Nephron progenitor cell (in vitro differentiated cells): ENCODE measurements around the gene DAGLB.
A peak's percentile ranks its signal among the peaks of the same experiment; 100 is the strongest.

Experiments
- DNase-seq: peaks from one replicate; pipeline ENCODE4 v3.0.0; 2021
- H3K27ac Mint-ChIP-seq: 2 replicates; pipeline ENCODE4 v1.8.0; 2021; ENCODE audit warnings: mild to moderate bottlenecking, moderate library complexity, mixed read lengths
- H3K27me3 Mint-ChIP-seq: 2 replicates; pipeline ENCODE4 v1.8.0; 2021; ENCODE audit warnings: mild to moderate bottlenecking, low read depth, mixed read lengths; ENCODE audit not compliant: poor library complexity
- H3K36me3 Mint-ChIP-seq: 2 replicates; pipeline ENCODE4 v1.8.0; 2021; ENCODE audit warnings: low read depth, mixed read lengths
- H3K4me1 Mint-ChIP-seq: 2 replicates; pipeline ENCODE4 v1.8.0; 2021; ENCODE audit warnings: mixed read lengths
- H3K4me3 Mint-ChIP-seq: 2 replicates; pipeline ENCODE4 v1.8.0; 2021; ENCODE audit warnings: mild to moderate bottlenecking, moderate library complexity, mixed read lengths
- H3K9me3 Mint-ChIP-seq: 2 replicates; pipeline ENCODE4 v1.8.0; 2021; ENCODE audit warnings: mild to moderate bottlenecking, moderate library complexity, mixed read lengths
- TF ChIP-seq, protein P1 (sequence below): fragments of 200-600 bp; sonication (generic); IDR thresholded peaks from 2 replicates; pipeline ENCODE4 v1.5.0; 2021; ENCODE audit warnings: antibody characterized with exemption

Gene DAGLB

DNA sequence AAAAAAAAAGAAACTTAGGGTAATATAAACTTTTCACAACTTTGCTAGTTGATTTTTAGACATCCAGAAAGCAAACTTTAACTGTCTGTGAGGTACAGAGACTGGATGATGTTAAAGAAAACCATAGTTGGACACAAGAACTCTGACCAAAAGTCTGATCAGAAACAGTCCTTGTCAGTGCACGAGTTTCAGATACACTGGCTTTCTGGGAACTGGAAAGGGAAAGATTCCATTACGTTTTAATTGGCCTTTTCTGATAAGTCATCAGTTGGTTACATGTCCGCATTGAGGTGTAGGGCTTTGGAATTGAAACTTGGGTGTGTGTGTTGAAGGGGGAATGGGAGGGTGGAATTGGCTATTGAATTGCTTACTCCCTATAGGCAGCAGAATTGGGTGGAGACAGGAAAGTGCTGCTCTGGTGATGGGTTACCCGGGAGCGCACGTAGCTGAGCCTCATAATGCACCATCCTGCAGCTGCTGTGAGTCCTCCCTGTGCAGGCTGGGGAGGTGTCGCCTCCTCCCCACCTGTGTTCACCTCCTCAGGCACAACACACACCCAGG, 59.9 kb downstream of the DAGLB start:
- H3K27ac Mint-ChIP-seq, result no peak overlapping the region
- no peaks in the 10 kb centered on the region for H3K27me3 Mint-ChIP-seq
- peaks cover 61% of the 10 kb centered on the region for H3K36me3 Mint-ChIP-seq
- DNase-seq, result no peak
- H3K4me3 Mint-ChIP-seq, result no peak overlapping the region
- no peaks in the 10 kb centered on the region for H3K9me3 Mint-ChIP-seq
- peaks cover 3% of the 10 kb centered on the region for H3K4me1 Mint-ChIP-seq
- TF ChIP-seq, protein P1, sequence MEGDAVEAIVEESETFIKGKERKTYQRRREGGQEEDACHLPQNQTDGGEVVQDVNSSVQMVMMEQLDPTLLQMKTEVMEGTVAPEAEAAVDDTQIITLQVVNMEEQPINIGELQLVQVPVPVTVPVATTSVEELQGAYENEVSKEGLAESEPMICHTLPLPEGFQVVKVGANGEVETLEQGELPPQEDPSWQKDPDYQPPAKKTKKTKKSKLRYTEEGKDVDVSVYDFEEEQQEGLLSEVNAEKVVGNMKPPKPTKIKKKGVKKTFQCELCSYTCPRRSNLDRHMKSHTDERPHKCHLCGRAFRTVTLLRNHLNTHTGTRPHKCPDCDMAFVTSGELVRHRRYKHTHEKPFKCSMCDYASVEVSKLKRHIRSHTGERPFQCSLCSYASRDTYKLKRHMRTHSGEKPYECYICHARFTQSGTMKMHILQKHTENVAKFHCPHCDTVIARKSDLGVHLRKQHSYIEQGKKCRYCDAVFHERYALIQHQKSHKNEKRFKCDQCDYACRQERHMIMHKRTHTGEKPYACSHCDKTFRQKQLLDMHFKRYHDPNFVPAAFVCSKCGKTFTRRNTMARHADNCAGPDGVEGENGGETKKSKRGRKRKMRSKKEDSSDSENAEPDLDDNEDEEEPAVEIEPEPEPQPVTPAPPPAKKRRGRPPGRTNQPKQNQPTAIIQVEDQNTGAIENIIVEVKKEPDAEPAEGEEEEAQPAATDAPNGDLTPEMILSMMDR, result no peak

DNA sequence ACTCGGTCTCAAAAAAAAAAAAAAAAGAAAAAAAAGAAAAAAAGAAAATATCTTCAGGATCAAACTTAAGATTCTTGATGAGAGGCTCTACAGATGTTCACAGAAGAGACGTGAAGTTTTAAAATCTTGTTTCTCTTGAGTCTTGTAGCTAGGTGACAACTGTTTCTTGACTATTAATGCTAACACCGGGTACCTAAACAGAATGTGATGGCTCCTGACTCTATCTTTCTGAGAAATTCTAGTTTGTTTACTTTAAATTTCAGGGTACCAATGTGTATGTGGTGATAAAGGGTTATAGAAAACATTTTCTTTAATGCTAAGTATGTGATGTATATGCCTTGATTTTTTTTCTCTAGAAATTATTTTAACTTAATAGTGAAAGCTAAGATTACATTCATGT, 61.0 kb downstream of the DAGLB start:
- DNase-seq, result no peak
- Mint-ChIP-seq H3K9me3 (no peaks in the 10 kb centered on the region), H3K27ac (no peak overlapping the region), H3K4me3 (no peak overlapping the region), H3K4me1 (no peaks in the 10 kb centered on the region), H3K36me3 (peaks cover 64% of the 10 kb centered on the region), H3K27me3 (no peaks in the 10 kb centered on the region)
- TF ChIP-seq, protein P1, result no peak

DNA sequence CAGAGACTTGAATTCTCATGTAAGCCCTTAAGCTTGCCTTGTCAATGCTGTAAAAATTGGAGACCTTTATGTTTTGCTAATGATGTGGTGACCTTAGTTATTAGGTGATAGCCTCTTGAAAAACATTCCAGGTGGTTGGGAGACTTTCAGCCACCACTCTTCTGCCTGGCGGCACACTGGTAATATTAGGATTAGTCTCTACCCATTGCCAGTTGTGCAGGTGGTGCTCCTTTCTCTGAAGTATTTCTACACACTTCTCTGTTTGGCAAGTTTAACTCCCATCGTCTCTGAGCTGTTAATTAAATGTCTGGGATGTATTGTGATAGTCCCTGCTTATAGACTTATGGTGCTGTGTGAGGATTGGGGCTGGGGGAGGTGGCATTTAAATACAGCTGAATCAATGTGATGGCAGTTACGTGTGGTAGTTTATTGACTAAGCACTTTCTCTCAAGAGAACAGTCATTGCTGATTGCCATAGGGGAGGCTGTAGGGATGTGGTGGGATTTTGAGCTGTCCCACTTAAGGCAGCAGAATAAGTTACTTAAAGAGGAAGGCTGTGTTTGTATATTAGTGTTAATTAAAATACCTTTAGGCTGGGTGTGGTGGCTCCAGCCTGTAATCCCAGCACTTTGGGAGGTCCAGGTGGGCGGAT, 61.7 kb downstream of the DAGLB start:
- TF ChIP-seq, protein P1, result no peak
- H3K27me3 Mint-ChIP-seq, result no peaks in the 10 kb centered on the region
- peaks cover 61% of the 10 kb centered on the region for H3K36me3 Mint-ChIP-seq
- H3K4me1 Mint-ChIP-seq, result no peaks in the 10 kb centered on the region
- H3K9me3 Mint-ChIP-seq, result no peaks in the 10 kb centered on the region
- H3K4me3 Mint-ChIP-seq, result no peak overlapping the region
- H3K27ac Mint-ChIP-seq, result no peak overlapping the region
- DNase-seq, result no peak

DNA sequence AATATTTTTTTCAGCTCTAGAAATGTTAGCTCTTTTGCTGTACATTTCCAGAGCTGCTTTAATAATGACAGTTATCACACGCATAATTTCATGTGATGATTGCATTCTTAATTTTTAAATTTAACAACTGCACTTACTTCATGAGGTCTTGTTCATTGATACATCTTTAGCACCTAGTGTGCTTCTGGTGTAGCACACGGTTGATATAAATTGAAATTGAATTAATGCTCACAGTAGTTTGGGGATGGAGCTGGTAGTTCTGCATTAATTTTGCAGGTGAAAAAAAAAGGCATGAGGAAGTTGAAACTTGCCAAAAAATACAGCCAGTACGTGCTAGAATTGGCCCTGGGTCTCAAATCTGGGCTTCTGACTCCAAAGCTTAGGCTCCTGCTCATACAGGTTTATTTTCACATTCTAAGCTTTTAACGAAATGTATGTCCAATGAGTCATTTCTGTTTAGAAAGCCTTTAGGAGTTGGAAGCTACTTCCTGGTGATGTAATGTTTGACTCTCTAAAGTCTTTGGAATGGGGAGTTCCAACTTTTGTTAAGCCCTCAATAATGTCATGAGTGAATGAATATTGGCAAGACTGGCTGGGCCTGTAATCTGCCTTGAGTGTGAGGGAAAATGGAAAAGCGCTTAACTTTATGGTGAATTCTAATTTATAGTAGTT, 62.5 kb downstream of the DAGLB start:
- no peaks in the 10 kb centered on the region for H3K27me3 Mint-ChIP-seq
- H3K9me3 Mint-ChIP-seq, result no peaks in the 10 kb centered on the region
- no peaks in the 10 kb centered on the region for H3K4me1 Mint-ChIP-seq

DNA sequence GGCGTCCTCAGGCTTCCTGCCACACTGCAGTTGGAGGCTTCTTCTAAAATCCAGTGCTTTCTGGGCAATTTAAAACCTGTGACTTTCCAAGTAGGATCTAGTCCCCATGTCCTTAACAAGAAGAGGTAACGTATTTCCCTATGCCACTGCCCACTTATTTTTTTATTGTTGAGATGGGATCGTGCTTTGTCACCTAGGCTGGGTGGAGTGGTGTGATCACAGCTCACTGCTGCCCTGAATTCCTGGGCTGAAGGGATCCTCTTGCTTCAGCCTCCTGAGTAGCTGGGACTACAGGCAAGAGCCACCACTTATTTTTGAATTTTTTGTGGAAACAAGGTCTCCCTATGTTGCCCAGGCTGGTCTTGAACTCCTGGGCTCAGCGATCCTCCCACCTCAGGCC, 63.4 kb downstream of the DAGLB start:
- no peak for DNase-seq
- no peaks in the 10 kb centered on the region for H3K4me1 Mint-ChIP-seq
- peaks cover 67% of the 10 kb centered on the region for H3K36me3 Mint-ChIP-seq
- H3K27me3 Mint-ChIP-seq, result no peaks in the 10 kb centered on the region
- H3K9me3 Mint-ChIP-seq, result no peaks in the 10 kb centered on the region
- no peak overlapping the region for H3K4me3 Mint-ChIP-seq
- TF ChIP-seq, protein P1, result no peak
- peak overlapping the region; percentile 72 for H3K27ac Mint-ChIP-seq

More for the DNA sequence above, 62.5 kb downstream of the DAGLB start:
- Mint-ChIP-seq H3K27ac (peak overlapping the region; percentile 69), H3K4me3 (no peak overlapping the region), H3K36me3 (peaks cover 62% of the 10 kb centered on the region)
- TF ChIP-seq, protein P1, result no peak
- DNase-seq, result no peak
